GM13976 (cell line): ENCODE results near the gene ARHGAP20.

Experiments used
- DNase-seq: peaks from one replicate; pipeline ENCODE4 v3.0.0; 2012; ENCODE audit warnings: low spot score
- CTCF ChIP-seq: IDR thresholded peaks from 2 replicates; pipeline ENCODE4 v1.5.1; 2012; ENCODE audit warnings: borderline replicate concordance, mild to moderate bottlenecking; ENCODE audit not compliant: insufficient read depth; ENCODE audit errors: extremely low read depth, missing control alignments, control extremely low read depth
- in situ Hi-C: fragments of 300-500 bp; cut with MboI; formaldehyde crosslinking; loops from one replicate; pipeline ENCODE4 v1.12.0; 2022; ENCODE audit warnings: low sequenced_read_pairs, mixed read lengths, inconsistent platforms; ENCODE audit not compliant: unreplicated experiment

Gene ARHGAP20

GRCh38 chr11:110601936-110602335 lies 110.3 kb downstream of the ARHGAP20 start:
- in situ Hi-C loops: no loop called here
- DNase-seq: no peak
- no peak for TF ChIP-seq CTCF

- in situ Hi-C loops: no loop called here
- DNase-seq: no peak
- TF ChIP-seq CTCF: no peak
Measured at GRCh38 chr11:110600322-110600721, 111.9 kb downstream of the ARHGAP20 start.

DNA sequence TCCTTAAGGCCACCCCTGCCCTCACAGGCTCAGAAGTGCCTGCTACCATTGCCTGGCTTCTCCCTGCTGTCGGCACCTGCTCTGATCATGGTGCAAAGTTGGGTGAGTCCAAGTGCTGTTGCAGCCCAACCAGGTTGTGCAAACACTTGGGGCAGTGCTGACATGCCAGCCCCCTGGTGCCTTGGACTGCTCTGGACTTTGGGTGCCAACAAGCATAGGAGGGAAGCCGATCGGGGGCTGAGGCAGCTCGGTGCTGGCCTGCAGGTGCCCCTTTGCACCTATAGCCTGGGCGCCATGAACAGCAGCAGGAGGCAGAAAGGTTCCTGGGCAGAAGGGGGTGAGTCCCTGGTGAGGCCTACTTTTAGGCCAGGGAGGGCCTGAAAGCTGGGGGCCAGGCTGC lies 113.0 kb downstream of the ARHGAP20 start:
- no peak for DNase-seq
- in situ Hi-C loops: no loop called here
- no peak for TF ChIP-seq CTCF

GRCh38 chr11:110598725-110599124 lies 113.5 kb downstream of the ARHGAP20 start:
- DNase-seq: no peak
- no peak for TF ChIP-seq CTCF
- in situ Hi-C loops: no loop called here

DNA sequence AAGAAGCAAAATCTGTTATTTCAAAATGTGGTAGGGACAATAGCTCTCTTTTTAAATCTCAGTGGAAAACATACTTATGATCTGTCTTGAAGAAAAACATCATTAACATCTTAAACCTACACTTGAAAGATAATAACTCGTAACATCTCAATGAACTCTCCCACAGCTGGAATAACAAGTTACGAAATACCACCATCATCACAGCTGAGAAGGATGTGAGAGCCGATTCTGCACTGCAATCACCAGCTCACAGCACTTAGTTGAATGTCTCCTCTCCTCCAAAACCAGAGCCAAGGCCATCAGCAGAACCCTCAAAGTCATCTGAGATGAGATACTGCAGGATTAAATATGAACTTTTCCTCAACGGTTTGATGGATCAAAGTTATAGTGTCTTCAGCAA lies 124.3 kb downstream of the ARHGAP20 start:
- no peak for DNase-seq
- in situ Hi-C loops: no loop called here
- no peak for TF ChIP-seq CTCF

GRCh38 chr11:110587129-110587528 lies 125.1 kb downstream of the ARHGAP20 start:
- TF ChIP-seq CTCF: no peak
- DNase-seq: no peak
- in situ Hi-C loops: no loop called here

GRCh38 chr11:110584150-110584549 lies 128.1 kb downstream of the ARHGAP20 start:
- DNase-seq: no peak
- TF ChIP-seq CTCF: no peak
- in situ Hi-C loops: no loop called here
